Muscle layer of colon (tissue), 2 donors: ENCODE results near the gene SYT11.

Experiments used
- H3K27ac ChIP-seq: one replicate; pipeline ENCODE4 v1.7.0; 2013; ENCODE audit warnings: low read depth, mild to moderate bottlenecking, low read length, moderate library complexity
- H3K27me3 ChIP-seq, 2 donors: one replicate each; pipeline ENCODE4 v1.7.0; 2013; ENCODE audit warnings: low read length in 2 of 2, mild to moderate bottlenecking in 2 of 2; ENCODE audit not compliant: insufficient read depth in 2 of 2, control insufficient read depth in 1 of 2
- H3K36me3 ChIP-seq: one replicate; pipeline ENCODE4 v1.7.0; 2013; ENCODE audit warnings: mild to moderate bottlenecking, low read length; ENCODE audit not compliant: insufficient read depth
- H3K4me1 ChIP-seq: one replicate; pipeline ENCODE4 v1.7.0; 2013; ENCODE audit warnings: mild to moderate bottlenecking, low read length; ENCODE audit not compliant: insufficient read depth
- H3K4me3 ChIP-seq, 2 donors: one replicate each; pipeline ENCODE4 v1.7.0; 2013; ENCODE audit warnings: low read length in 2 of 2, low read depth in 1 of 2, mild to moderate bottlenecking in 1 of 2, moderate library complexity in 1 of 2
- H3K9ac ChIP-seq: one replicate; pipeline ENCODE4 v1.7.0; 2013; ENCODE audit warnings: low read length
- H3K9me3 ChIP-seq: one replicate; pipeline ENCODE4 v1.7.0; 2013; ENCODE audit warnings: mild to moderate bottlenecking, low read length
- donor health status: abdominal sarcoma.
- donor health status: Adenocarcinoma of cecum.

Gene SYT11

DNA sequence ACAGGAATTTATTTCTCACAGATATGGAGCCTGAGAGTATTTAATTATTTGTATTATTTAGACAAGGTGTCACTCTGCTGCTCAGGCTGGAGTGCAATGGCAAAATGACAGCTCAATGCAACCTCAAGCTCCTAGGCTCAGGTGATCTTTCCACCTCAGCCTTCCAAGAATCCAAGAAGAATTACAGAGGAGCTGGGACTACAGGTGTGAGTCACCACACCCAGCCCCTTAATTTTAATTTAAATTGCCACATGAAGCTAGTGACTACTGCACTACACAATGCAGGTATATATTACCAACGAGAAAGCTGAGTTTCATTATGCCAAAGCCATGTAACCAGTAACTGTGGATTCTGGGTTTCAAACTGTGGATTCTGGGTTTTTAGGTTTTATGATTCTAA is 72.7 kb downstream of the SYT11 start:
- peaks cover 41% of the 10 kb centered on the region for H3K4me1 ChIP-seq
- H3K27ac ChIP-seq: no peak overlapping the region
- no peaks in the 10 kb centered on the region for H3K9me3 ChIP-seq
- H3K27me3 ChIP-seq: no peaks in the 10 kb centered on the region
- H3K36me3 ChIP-seq: peaks cover 55% of the 10 kb centered on the region
- no peak overlapping the region for H3K4me3 ChIP-seq
- no peak overlapping the region for H3K9ac ChIP-seq

DNA sequence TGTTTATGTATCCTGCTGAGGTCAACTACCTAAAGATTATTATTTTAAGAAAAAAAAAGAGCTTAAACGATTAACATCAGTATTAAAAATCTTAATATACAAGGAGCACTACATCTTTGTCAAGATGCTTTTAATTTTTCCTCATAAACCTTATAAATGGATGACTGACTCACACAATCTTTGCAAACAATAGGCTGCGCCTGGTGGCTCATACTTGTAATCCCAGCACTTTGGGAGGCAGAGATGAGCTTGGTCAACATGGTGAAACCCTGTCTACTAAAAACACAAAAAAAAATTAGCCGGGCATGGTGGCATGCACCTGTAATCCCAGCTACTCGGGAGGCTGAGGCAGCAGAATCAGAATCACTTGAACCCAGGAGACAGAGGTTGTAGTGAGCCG is 73.1 kb downstream of the SYT11 start:
- Histone ChIP-seq H3K27ac (no peak overlapping the region), H3K27me3 (no peaks in the 10 kb centered on the region), H3K36me3 (peaks cover 51% of the 10 kb centered on the region), H3K4me1 (peaks cover 41% of the 10 kb centered on the region), H3K9me3 (no peaks in the 10 kb centered on the region), H3K4me3 (no peak overlapping the region), H3K9ac (no peak overlapping the region)

- Histone ChIP-seq H3K4me1 (peaks cover 41% of the 10 kb centered on the region), H3K9ac (peak overlapping the region; percentile 100), H3K27ac (peak overlapping the region; percentile 89), H3K4me3 (peak overlapping the region; percentile 75 to 99), H3K9me3 (no peaks in the 10 kb centered on the region), H3K36me3 (peaks cover 40% of the 10 kb centered on the region), H3K27me3 (no peaks in the 10 kb centered on the region)
Observed at GRCh38 chr1:155933591-155934096, 74.3 kb downstream of the SYT11 start.

- peaks cover 34% of the 10 kb centered on the region for H3K36me3 ChIP-seq
- H3K9ac ChIP-seq: peak within 1 kb of the TSS; percentile 100
- H3K27ac ChIP-seq: peak within 1 kb of the TSS; percentile 89
- peak within 1 kb of the TSS; percentile 75 to 99 for H3K4me3 ChIP-seq
- peaks cover 41% of the 10 kb centered on the region for H3K4me1 ChIP-seq
- H3K27me3 ChIP-seq: no peaks in the 10 kb centered on the region
- no peaks in the 10 kb centered on the region for H3K9me3 ChIP-seq
Observed at GRCh38 chr1:155934097-155934935, 74.9 kb downstream of the SYT11 start, which contains the start of gene KHDC4. KHDC4 (minus strand) TSS chr1:155934413; CDS start chr1:155934373, 40 bp downstream.
